ENCODE data around the gene LAMP5.

The LAMP5 gene

GRCh38 chr20:9506280-9506821 is 8.0 kb upstream of the LAMP5 start:
- H3K9me2 ChIP-seq (replicated peaks; ENCODE audit: low read depth, low read length) = no peaks in the 10 kb centered on the region
- no peaks in the 10 kb centered on the region for H3K36me3 ChIP-seq (ENCODE audit: insufficient read depth, low read length)
- no peak overlapping the region for H3K9ac ChIP-seq (ENCODE audit: low read depth, low read length, poor library complexity, severe bottlenecking)
- H3K4me2 ChIP-seq (ENCODE audit: low read depth, low read length, poor library complexity, severe bottlenecking) = no peak overlapping the region
- no peak overlapping the region for H3K4me3 ChIP-seq (ENCODE audit: low read length, poor library complexity, severe bottlenecking)
- H4K20me1 ChIP-seq (ENCODE audit: insufficient read depth, low read length, poor library complexity, severe bottlenecking) = no peaks in the 10 kb centered on the region
- peaks cover 63% of the 10 kb centered on the region for H3K4me1 ChIP-seq (ENCODE audit: insufficient read depth, low read length, poor library complexity, severe bottlenecking)
- TF ChIP-seq EZH2phosphoT487 (IDR thresholded peaks at IDR 0.05; ENCODE audit: borderline replicate concordance) = no peak
- H2AFZ ChIP-seq (ENCODE audit: low read length) = no peak overlapping the region
- H3K79me2 ChIP-seq (ENCODE audit: insufficient read depth, low read length) = peaks cover 21% of the 10 kb centered on the region
- H3F3A ChIP-seq (ENCODE audit: low read depth) = peaks cover 12% of the 10 kb centered on the region
- no peaks in the 10 kb centered on the region for H3K27me3 ChIP-seq (ENCODE audit: insufficient read depth, low read length, poor library complexity, severe bottlenecking)
- no peaks in the 10 kb centered on the region for H3K9me3 ChIP-seq (ENCODE audit: insufficient read depth, low read depth, low read length)

GRCh38 chr20:9506964-9507369 is 7.4 kb upstream of the LAMP5 start:
- H2AFZ ChIP-seq (ENCODE audit: low read length) = no peak overlapping the region
- no peaks in the 10 kb centered on the region for H3K27me3 ChIP-seq (ENCODE audit: insufficient read depth, low read length, poor library complexity, severe bottlenecking)
- H3K79me2 ChIP-seq (ENCODE audit: insufficient read depth, low read length) = peaks cover 28% of the 10 kb centered on the region
- H3K4me2 ChIP-seq (ENCODE audit: low read depth, low read length, poor library complexity, severe bottlenecking) = no peak overlapping the region
- H3K9me3 ChIP-seq (ENCODE audit: insufficient read depth, low read depth, low read length) = no peaks in the 10 kb centered on the region
- no peaks in the 10 kb centered on the region for H4K20me1 ChIP-seq (ENCODE audit: insufficient read depth, low read length, poor library complexity, severe bottlenecking)
- TF ChIP-seq, protein P1, sequence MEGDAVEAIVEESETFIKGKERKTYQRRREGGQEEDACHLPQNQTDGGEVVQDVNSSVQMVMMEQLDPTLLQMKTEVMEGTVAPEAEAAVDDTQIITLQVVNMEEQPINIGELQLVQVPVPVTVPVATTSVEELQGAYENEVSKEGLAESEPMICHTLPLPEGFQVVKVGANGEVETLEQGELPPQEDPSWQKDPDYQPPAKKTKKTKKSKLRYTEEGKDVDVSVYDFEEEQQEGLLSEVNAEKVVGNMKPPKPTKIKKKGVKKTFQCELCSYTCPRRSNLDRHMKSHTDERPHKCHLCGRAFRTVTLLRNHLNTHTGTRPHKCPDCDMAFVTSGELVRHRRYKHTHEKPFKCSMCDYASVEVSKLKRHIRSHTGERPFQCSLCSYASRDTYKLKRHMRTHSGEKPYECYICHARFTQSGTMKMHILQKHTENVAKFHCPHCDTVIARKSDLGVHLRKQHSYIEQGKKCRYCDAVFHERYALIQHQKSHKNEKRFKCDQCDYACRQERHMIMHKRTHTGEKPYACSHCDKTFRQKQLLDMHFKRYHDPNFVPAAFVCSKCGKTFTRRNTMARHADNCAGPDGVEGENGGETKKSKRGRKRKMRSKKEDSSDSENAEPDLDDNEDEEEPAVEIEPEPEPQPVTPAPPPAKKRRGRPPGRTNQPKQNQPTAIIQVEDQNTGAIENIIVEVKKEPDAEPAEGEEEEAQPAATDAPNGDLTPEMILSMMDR (conservative IDR thresholded peaks at IDR 0.05; ENCODE audit: low read length) = no peak
- no peak for TF ChIP-seq EZH2phosphoT487 (IDR thresholded peaks at IDR 0.05; ENCODE audit: borderline replicate concordance)
- H3F3A ChIP-seq (ENCODE audit: low read depth) = peaks cover 12% of the 10 kb centered on the region
- no peak overlapping the region for H3K4me3 ChIP-seq (ENCODE audit: low read length, poor library complexity, severe bottlenecking)
- H3K9ac ChIP-seq (ENCODE audit: low read depth, low read length, poor library complexity, severe bottlenecking) = no peak overlapping the region
- peaks cover 63% of the 10 kb centered on the region for H3K4me1 ChIP-seq (ENCODE audit: insufficient read depth, low read length, poor library complexity, severe bottlenecking)
- no peaks in the 10 kb centered on the region for H3K36me3 ChIP-seq (ENCODE audit: insufficient read depth, low read length)
- H3K9me2 ChIP-seq (replicated peaks; ENCODE audit: low read depth, low read length) = no peaks in the 10 kb centered on the region

GRCh38 chr20:9507544-9508239 is 6.7 kb upstream of the LAMP5 start:
- Histone ChIP-seq H3K9me3 (ENCODE audit: insufficient read depth, low read depth, low read length) (no peaks in the 10 kb centered on the region), H3K79me2 (ENCODE audit: insufficient read depth, low read length) (peaks cover 35% of the 10 kb centered on the region), H3F3A (ENCODE audit: low read depth) (peaks cover 12% of the 10 kb centered on the region), H3K4me1 (ENCODE audit: insufficient read depth, low read length, poor library complexity, severe bottlenecking) (peaks cover 63% of the 10 kb centered on the region), H4K20me1 (ENCODE audit: insufficient read depth, low read length, poor library complexity, severe bottlenecking) (no peaks in the 10 kb centered on the region), H3K36me3 (ENCODE audit: insufficient read depth, low read length) (no peaks in the 10 kb centered on the region), H3K9me2 (replicated peaks; ENCODE audit: low read depth, low read length) (no peaks in the 10 kb centered on the region), H3K27me3 (ENCODE audit: insufficient read depth, low read length, poor library complexity, severe bottlenecking) (no peaks in the 10 kb centered on the region), H3K9ac (ENCODE audit: low read depth, low read length, poor library complexity, severe bottlenecking) (no peak overlapping the region), H2AFZ (ENCODE audit: low read length) (no peak overlapping the region), H3K4me3 (ENCODE audit: low read length, poor library complexity, severe bottlenecking) (no peak overlapping the region), H3K4me2 (ENCODE audit: low read depth, low read length, poor library complexity, severe bottlenecking) (no peak overlapping the region)
- TF ChIP-seq, protein P1 (conservative IDR thresholded peaks at IDR 0.05; ENCODE audit: low read length) = no peak
- no peak for TF ChIP-seq EZH2phosphoT487 (IDR thresholded peaks at IDR 0.05; ENCODE audit: borderline replicate concordance)
